GM12865 (cell line): ENCODE results near the gene ZNF286A.
"Not testable (repeated sequence)": the region's sequence is repeated elsewhere in the genome, so short reads cannot be mapped to it uniquely, and the experiment has no call there.

Experiments
- DNase-seq: peaks from one replicate; pipeline ENCODE4 v3.0.0; 2010; ENCODE audit warnings: low read depth
- H3K4me3 ChIP-seq: 2 replicates; pipeline ENCODE4 v1.5.1; 2011; ENCODE audit warnings: mild to moderate bottlenecking, low read depth, low read length, control low read depth
- CTCF ChIP-seq: IDR thresholded peaks from 2 replicates; pipeline ENCODE4 v1.5.1; 2011; ENCODE audit warnings: low read length, control low read depth, low read depth, inconsistent platforms; ENCODE audit not compliant: insufficient read depth; ENCODE audit errors: missing control alignments

The ZNF286A gene

GRCh38 chr17:15744885-15745284 lies 45.3 kb downstream of the ZNF286A start:
- DNase-seq, result no peak
- no peak overlapping the region for H3K4me3 ChIP-seq
- no peak for TF ChIP-seq CTCF

- not testable (repeated sequence) for DNase-seq, H3K4me3 ChIP-seq
Observed at GRCh38 chr17:15749403-15749802, 49.9 kb downstream of the ZNF286A start.

GRCh38 chr17:15768865-15769533 lies 69.4 kb downstream of the ZNF286A start:
- DNase-seq, H3K4me3 ChIP-seq: not testable (repeated sequence)
